Stomach (tissue), 9 donors: ENCODE data around the gene LYPLA2. TPM values are rescaled to one million over a fixed set of nuclear protein-coding genes. Genes with fewer than 3 reads are reported as not detected.
"Not testable (repeated sequence)": the region's sequence is repeated elsewhere in the genome, so short reads cannot be mapped to it uniquely, and the experiment has no call there.

Source experiments
- DNase-seq, 2 donors: peaks; one replicate each; pipeline versions ENCODE4 v3.0.0 to v3.0.0-alpha.2; 2013 to 2019
- H3K27ac ChIP-seq, 5 donors: fragments of 200-600 bp in 4 of 5; sonication (generic) in 4 of 5; one replicate each; pipeline ENCODE4 v1.5.1; 2013 to 2019; ENCODE audit warnings: mild to moderate bottlenecking in 1 of 5, moderate library complexity in 1 of 5
- H3K27me3 ChIP-seq, 3 donors: fragments of 200-600 bp; sonication (generic); one replicate each; pipeline ENCODE4 v1.5.1; 2017 to 2019; ENCODE audit warnings: mixed run types in 1 of 3
- H3K36me3 ChIP-seq, 4 donors: fragments of 200-600 bp; sonication (generic); 1 replicate in 3 of 4; 2 replicates in 1 of 4; pipeline ENCODE4 v1.5.1; 2016 to 2019
- H3K4me1 ChIP-seq, 4 donors: fragments of 200-600 bp; sonication (generic); one replicate each; pipeline ENCODE4 v1.5.1; 2016 to 2019
- H3K4me3 ChIP-seq, 4 donors: fragments of 200-600 bp; sonication (generic) in 3 of 4; one replicate each; pipeline ENCODE4 v1.5.1; 2016 to 2019; ENCODE audit warnings: mild to moderate bottlenecking in 1 of 4
- H3K9me3 ChIP-seq, 4 donors: fragments of 200-600 bp; sonication (generic); one replicate each; pipeline ENCODE4 v1.5.1; 2016 to 2019
- EP300 ChIP-seq: sonication (generic); formaldehyde crosslinking; IDR thresholded peaks from one replicate; pipeline ENCODE4 v1.6.1; 2017; ENCODE audit warnings: antibody characterized with exemption
- POLR2A ChIP-seq, 4 donors: fragments of 450-650 bp; IDR thresholded peaks; one replicate each; pipeline ENCODE4 v1.6.1; 2016; ENCODE audit warnings: antibody characterized with exemption in 4 of 4, control low read depth in 2 of 4, mild to moderate bottlenecking in 1 of 4, moderate library complexity in 1 of 4
- POLR2AphosphoS5 ChIP-seq, 3 donors: sonication (generic); formaldehyde crosslinking; IDR thresholded peaks; one replicate each; pipeline ENCODE4 v1.6.1; 2016; ENCODE audit warnings: antibody characterized with exemption in 3 of 3
- WGBS, 5 donors: extraction: QIAGEN DNeasy Blood & Tissue Kit in 3 of 5; methylation state at CpG; one replicate each; pipeline versions ENCODE4 v1.1.5 to v1.1.7; 2013 to 2018; 5-methylcytosine and 5-hydroxymethylcytosine counted together
- intact Hi-C: fragments of 100-400 bp; cut with DNase I; formaldehyde crosslinking; loops from one replicate; pipeline ENCODE4 v1.15.1; 2023; ENCODE audit warnings: low total_unique reads
- polyA plus RNA-seq, 3 donors: library from polyadenylated mRNA; stranded (reverse); fragments of 200-250 nt; gene quantifications; one replicate each; pipeline ENCODE4 v1.2.3, GENCODE V29; 2013
- total RNA-seq, 5 donors: library from RNA; depleted of rRNA; stranded (reverse); fragments of >200 nt; gene quantifications; one replicate each; pipeline versions ENCODE4 v1.1.0 to v1.2.3, GENCODE V29; 2014 to 2016
- TF ChIP-seq, protein P1 (sequence below), 7 experiments: fragments of 450-650 bp in 4 of 7; fragments of 200-600 bp in 3 of 7; sonication (generic) in 3 of 7; IDR thresholded peaks; one replicate each; pipeline ENCODE4 v1.5.1; 2016 to 2019; ENCODE audit warnings: antibody characterized with exemption in 7 of 7, control low read depth in 2 of 7, mild to moderate bottlenecking in 1 of 7
- donor health status: healthy with polysubstance abuse.
- donor health status: Bipolar disorder and iron deficiency.
- donor health status: healthy.

The LYPLA2 gene
- total and polyA plus RNA-seq, 8 donors: 29.0 to 85.2 (median 64.3) TPM

DNA sequence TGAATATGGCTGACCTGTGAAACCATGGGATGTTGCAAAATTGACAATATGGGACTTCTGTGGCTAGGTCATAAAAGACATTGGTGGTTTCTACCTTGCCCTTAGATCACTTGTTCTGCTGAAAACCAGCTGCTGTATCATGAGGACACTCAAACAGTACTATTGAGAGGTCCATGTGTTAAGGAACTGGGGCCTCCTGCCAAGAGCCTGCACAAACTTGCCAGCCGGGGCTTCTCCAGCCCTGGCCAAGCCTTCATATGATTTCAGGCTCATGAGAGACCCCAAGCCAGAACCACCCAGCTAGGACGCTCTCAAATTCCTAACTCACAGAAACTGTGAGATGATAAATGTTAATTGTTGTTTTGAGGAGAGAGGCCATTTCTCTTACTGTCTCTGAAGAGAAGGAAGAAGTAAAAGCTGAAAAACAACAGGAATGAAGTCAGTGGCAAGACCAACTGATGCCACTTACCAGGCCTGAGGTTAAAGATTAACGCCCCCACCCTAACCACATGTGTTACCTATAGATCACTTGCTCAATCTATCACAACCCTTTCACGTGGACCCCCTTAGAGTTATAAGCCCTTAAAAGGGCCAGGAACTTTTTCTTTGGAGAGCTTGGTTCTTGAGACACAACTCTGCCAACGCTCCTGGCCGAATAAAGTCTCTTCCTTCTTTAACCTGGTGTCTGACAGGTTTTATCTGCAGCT is 16.6 kb upstream of the LYPLA2 start:
- Histone ChIP-seq H3K27me3 (no peaks in the 10 kb centered on the region), H3K27ac (no peak overlapping the region), H3K4me3 (no peak overlapping the region), H3K4me1 (peaks cover 21 to 62% (median 41%) of the 10 kb centered on the region in 4 donors), H3K36me3 (peaks cover 0 to 16% (median 13%) of the 10 kb centered on the region in 4 donors), H3K9me3 (no peaks in the 10 kb centered on the region)
- WGBS, 5 donors: 62 to 71% (median 66%) methylated on average over 6 of the region's 6 CpGs
- intact Hi-C loops: no loop called here
- no peak for DNase-seq
- TF ChIP-seq EP300 (no peak), POLR2AphosphoS5 (IDR thresholded peaks at IDR 0.05) (no peak), POLR2A (IDR thresholded peaks at IDR 0.05) (no peak)
- TF ChIP-seq, protein P1, sequence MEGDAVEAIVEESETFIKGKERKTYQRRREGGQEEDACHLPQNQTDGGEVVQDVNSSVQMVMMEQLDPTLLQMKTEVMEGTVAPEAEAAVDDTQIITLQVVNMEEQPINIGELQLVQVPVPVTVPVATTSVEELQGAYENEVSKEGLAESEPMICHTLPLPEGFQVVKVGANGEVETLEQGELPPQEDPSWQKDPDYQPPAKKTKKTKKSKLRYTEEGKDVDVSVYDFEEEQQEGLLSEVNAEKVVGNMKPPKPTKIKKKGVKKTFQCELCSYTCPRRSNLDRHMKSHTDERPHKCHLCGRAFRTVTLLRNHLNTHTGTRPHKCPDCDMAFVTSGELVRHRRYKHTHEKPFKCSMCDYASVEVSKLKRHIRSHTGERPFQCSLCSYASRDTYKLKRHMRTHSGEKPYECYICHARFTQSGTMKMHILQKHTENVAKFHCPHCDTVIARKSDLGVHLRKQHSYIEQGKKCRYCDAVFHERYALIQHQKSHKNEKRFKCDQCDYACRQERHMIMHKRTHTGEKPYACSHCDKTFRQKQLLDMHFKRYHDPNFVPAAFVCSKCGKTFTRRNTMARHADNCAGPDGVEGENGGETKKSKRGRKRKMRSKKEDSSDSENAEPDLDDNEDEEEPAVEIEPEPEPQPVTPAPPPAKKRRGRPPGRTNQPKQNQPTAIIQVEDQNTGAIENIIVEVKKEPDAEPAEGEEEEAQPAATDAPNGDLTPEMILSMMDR (IDR thresholded peaks at IDR 0.05): no peak

DNA sequence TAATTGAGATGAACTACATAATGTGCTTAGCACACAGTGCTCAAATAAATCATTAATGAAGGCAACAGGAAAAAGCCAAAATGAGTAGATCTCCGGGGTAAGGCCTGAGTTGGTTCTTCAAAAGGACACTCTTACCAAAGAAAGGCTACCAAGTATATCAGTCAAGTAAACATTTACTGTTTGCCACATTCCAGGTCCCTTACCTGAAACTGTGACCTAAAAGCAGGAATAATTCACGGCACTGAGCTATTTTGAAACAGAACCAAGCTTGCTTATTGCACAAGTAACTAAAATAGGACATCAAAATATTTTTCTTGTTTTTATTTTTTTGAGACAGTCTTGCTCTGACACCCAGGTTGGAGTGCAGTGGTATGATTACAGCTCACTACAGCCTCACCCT is 14.7 kb upstream of the LYPLA2 start:
- WGBS, 5 donors: 34 to 55% (median 51%) methylated on average over 2 of the region's 2 CpGs
- TF ChIP-seq, protein P1 (IDR thresholded peaks at IDR 0.05): no peak
- no peak for TF ChIP-seq EP300
- TF ChIP-seq POLR2A (IDR thresholded peaks at IDR 0.05): no peak
- no peak for TF ChIP-seq POLR2AphosphoS5 (IDR thresholded peaks at IDR 0.05)
- intact Hi-C loops: no loop called here
- no peak overlapping the region for H3K4me3 ChIP-seq
- H3K4me1 ChIP-seq: peaks cover 32 to 81% (median 56%) of the 10 kb centered on the region in 4 donors
- no peaks in the 10 kb centered on the region for H3K9me3 ChIP-seq
- no peak for DNase-seq
- H3K36me3 ChIP-seq: peaks cover 5 to 23% (median 20%) of the 10 kb centered on the region in 4 donors
- H3K27ac ChIP-seq: peak overlapping the region; percentile 13 to 92 (median 60)
- no peaks in the 10 kb centered on the region for H3K27me3 ChIP-seq

DNA sequence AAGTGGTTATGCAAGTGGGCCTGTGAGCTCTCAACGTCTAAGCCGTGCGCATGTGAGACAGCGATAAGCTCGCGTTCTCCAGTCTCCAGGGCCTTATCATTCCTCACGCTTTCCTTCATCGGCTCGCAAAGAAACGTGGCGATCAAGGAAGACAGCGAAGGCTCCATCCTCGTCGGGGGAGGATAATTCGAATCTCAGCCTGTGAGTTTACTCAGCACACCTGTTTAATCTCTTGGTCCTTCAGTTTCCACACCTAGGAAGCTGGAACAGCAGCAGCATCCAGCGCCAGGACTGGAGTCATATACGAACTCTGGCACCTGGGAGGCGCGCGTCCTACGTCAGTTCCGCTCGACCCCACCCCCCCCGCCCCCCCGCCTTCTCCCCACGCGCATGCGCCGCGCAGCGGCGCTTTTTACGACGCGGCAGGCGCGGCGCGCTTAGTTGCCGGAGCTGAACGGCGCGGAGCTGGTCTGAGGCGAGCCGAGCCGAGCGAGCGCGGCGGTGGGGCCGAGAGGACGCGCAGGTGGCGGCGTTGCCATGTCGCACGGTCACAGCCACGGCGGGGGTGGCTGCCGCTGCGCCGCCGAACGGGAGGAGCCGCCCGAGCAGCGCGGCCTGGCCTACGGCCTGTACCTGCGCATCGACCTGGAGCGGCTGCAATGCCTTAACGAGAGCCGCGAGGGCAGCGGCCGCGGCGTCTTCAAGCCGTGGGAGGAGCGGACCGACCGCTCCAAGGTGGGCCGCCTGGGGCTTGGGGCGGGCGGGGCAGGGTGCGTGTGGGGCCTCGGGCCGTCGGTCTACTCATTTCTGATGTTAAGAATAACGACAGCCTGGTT is 12.7 kb upstream of the LYPLA2 start, which contains the start of gene PITHD1:
PITHD1 (plus strand) TSS at position 440 of the 836 bp plus-strand sequence; CDS start at position 538, 98 bp downstream.
- H3K27ac ChIP-seq: peak within 1 kb of the TSS; percentile 90 to 94 (median 92)
- no peaks in the 10 kb centered on the region for H3K27me3 ChIP-seq
- TF ChIP-seq EP300 (peak; percentile 17), POLR2A (IDR thresholded peaks at IDR 0.05) (peak in 1 of 4 donors; percentile 29), POLR2AphosphoS5 (IDR thresholded peaks at IDR 0.05) (peak; percentile 89 to 96 (median 95))
- TF ChIP-seq, protein P1 (IDR thresholded peaks at IDR 0.05): no peak
- intact Hi-C loops: no loop called here
- peaks cover 5 to 36% (median 30%) of the 10 kb centered on the region in 4 donors for H3K36me3 ChIP-seq
- peak; percentile 89 to 94 for DNase-seq
- peaks cover 25 to 66% (median 50%) of the 10 kb centered on the region in 4 donors for H3K4me1 ChIP-seq
- no peaks in the 10 kb centered on the region for H3K9me3 ChIP-seq
- H3K4me3 ChIP-seq: peak within 1 kb of the TSS; percentile 87 to 95 (median 92)
- WGBS, 5 donors: 0 to 1% (median 1%) methylated on average over 30 to 86 of the region's 91 CpGs

DNA sequence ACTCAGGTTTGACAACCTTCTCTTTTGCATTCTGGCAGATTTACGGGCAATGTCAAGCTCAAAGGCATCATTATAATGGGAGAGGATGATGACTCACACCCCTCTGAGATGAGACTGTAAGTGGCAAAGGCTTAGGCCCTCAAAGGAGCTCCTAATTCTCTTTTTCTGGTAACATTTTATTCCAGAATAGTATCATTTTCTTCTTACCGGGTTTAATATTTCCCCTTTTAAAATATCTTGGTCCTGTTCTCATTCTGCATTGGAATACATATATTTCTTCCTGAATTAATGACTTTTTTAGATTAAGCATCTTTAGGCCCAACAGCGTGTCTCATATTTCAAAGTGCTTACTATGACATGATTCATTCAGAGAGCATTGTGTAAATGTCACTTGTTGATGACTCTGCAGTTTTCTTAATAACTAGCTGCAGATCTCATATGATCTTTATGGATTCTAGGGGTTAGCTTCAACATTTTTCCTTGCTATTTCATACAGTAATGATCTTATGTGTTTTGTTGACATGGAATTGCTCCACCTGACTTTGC is 11.0 kb upstream of the LYPLA2 start:
- intact Hi-C loops: no loop called here
- no peaks in the 10 kb centered on the region for H3K27me3 ChIP-seq
- H3K4me1 ChIP-seq: peaks cover 25 to 60% (median 47%) of the 10 kb centered on the region in 4 donors
- no peaks in the 10 kb centered on the region for H3K9me3 ChIP-seq
- DNase-seq: no peak
- TF ChIP-seq POLR2A (IDR thresholded peaks at IDR 0.05) (no peak), EP300 (no peak), POLR2AphosphoS5 (IDR thresholded peaks at IDR 0.05) (no peak)
- TF ChIP-seq, protein P1 (IDR thresholded peaks at IDR 0.05): no peak
- peaks cover 12 to 53% (median 47%) of the 10 kb centered on the region in 4 donors for H3K36me3 ChIP-seq
- 64 to 70% (median 69%) methylated on average over 3 of the region's 3 CpGs for WGBS, 5 donors
- no peak overlapping the region for H3K27ac ChIP-seq
- H3K4me3 ChIP-seq: peak overlapping the region in 1 of 4 donors; percentile 92

DNA sequence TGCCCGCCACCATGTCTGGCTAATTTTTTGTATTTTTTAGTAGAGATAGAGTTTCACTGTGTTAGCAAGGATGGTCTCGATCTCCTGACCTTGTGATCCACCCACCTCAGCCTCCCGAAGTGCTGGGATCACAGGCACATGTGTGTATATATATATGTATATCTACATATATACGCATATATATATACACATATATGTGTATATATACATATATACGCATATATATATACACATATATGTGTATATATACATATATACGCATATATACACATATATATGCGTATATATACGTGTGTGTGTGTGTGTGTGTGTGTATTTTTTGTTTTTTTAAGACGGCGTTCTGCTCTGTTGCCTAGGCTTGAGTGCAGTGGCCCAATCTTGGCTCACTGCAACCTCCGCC is 7.8 kb upstream of the LYPLA2 start:
- DNase-seq, H3K27me3 ChIP-seq, H3K27ac ChIP-seq, intact Hi-C loops, H3K9me3 ChIP-seq, H3K4me3 ChIP-seq: not testable (repeated sequence)
- WGBS, 5 donors: 88 to 95% (median 93%) methylated on average over 11 of the region's 11 CpGs
- H3K4me1 ChIP-seq: peaks cover 16 to 33% (median 24%) of the 10 kb centered on the region in 4 donors
- peaks cover 37 to 85% (median 79%) of the 10 kb centered on the region in 4 donors for H3K36me3 ChIP-seq
